ENCODE results near the gene TNIK.

- TF ChIP-seq CTCF (IDR thresholded peaks at IDR 0.05) (no peak), ZFX (IDR thresholded peaks at IDR 0.05; ENCODE audit: borderline replicate concordance) (no peak)
These were observed 25.1 kb downstream of the TNIK start for GRCh38 chr3:171435143-171435542.
